Body of pancreas (tissue), 4 donors: Measurements from ENCODE around the gene PPP2R3B. TPM values are rescaled to one million over a fixed set of nuclear protein-coding genes. Genes with fewer than 3 reads are reported as not detected.

Experiments used
- ATAC-seq: fragments of 150-250 bp; one replicate; pipeline ENCODE4 v1.9.1; 2016
- DNase-seq, 4 donors: peaks; one replicate each; pipeline ENCODE4 v3.0.0-alpha.2; 2019
- H3K27ac ChIP-seq, 4 donors: fragments of 200-600 bp; sonication (generic); 1 replicate in 3 of 4; 2 replicates in 1 of 4; pipeline versions ENCODE4 v1.5.1 to v1.6.1; 2016 to 2019; ENCODE audit warnings: mild to moderate bottlenecking in 1 of 4, mixed read lengths in 1 of 4, moderate library complexity in 1 of 4
- H3K27me3 ChIP-seq, 2 donors: fragments of 200-600 bp; sonication (generic); one replicate each; pipeline ENCODE4 v1.6.0; 2016; ENCODE audit warnings: mild to moderate bottlenecking in 1 of 2
- H3K36me3 ChIP-seq, 2 donors: fragments of 200-600 bp; sonication (generic); replicated peaks in 1 of 2; 2 replicates each; pipeline ENCODE4 v1.5.1; 2016; ENCODE audit warnings: low read depth in 2 of 2; ENCODE audit not compliant: insufficient read depth in 1 of 2
- H3K4me1 ChIP-seq: fragments of 200-600 bp; sonication (generic); one replicate; pipeline ENCODE4 v1.6.0; 2016
- H3K4me3 ChIP-seq, 2 donors: fragments of 200-600 bp; sonication (generic); 1 replicate in 1 of 2; 2 replicates in 1 of 2; pipeline ENCODE4 v1.5.1; 2016 to 2019
- H3K9me3 ChIP-seq, 3 donors: fragments of 200-600 bp; sonication (generic); 1 replicate in 2 of 3; 2 replicates in 1 of 3; pipeline ENCODE4 v1.5.1; 2016
- POLR2A ChIP-seq, 3 donors: fragments of 450-650 bp; IDR thresholded peaks; one replicate each; pipeline ENCODE4 v1.6.1; 2016; ENCODE audit warnings: antibody characterized with exemption in 3 of 3, mild to moderate bottlenecking in 2 of 3
- WGBS, 2 donors: methylation state at CpG; one replicate each; pipeline ENCODE4 v1.1.5; 2017; 5-methylcytosine and 5-hydroxymethylcytosine counted together
- intact Hi-C: fragments of 100-400 bp; cut with DNase I; formaldehyde crosslinking; loops from one replicate; pipeline ENCODE4 v1.15.1; 2023
- total RNA-seq, 2 donors: library from RNA; depleted of rRNA; stranded (reverse); fragments of >200 nt; gene quantifications; one replicate each; pipeline ENCODE4 v1.1.0, GENCODE V29; 2016
- TF ChIP-seq, protein P1 (sequence below), 7 experiments: fragments of 450-650 bp in 4 of 7; fragments of 200-600 bp in 3 of 7; sonication (generic) in 3 of 7; IDR thresholded peaks; one replicate each; pipeline ENCODE4 v1.5.1; 2016 to 2019; ENCODE audit warnings: antibody characterized with exemption in 7 of 7

The PPP2R3B gene
- total RNA-seq, 2 donors from 2014 or later: 5.6 to 11.4 TPM

DNA sequence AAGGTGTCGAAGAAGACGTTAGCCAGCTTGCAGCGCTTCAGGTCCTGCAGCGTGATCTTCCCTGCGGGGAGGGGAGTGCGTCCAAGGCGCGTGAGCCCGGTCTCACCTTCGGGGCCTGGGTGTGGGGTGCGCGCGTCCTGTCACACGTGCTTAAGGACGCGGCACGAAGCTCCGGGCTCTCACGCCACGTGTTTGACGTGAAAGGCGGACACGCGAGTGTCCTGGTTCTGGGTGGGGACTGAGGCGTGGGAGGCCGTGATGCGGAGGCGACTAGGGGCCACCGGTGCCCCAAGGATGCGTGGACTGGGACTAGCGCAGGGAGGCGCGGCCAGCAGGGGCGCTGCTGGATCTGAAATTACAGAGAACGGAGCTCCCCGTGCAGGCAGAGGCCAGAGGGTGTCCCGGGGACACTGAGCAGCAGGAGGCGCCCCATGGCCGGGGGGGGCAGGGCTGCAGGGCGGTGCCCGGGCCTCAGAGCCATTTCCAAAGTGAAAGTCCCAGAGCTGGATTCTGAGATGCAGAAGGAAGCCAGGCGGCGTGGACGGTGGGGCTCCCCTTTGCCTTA lies 47.8 kb downstream of the PPP2R3B start:
- H3K27ac ChIP-seq: no peak overlapping the region
- ATAC-seq: no peak
- TF ChIP-seq, protein P1, sequence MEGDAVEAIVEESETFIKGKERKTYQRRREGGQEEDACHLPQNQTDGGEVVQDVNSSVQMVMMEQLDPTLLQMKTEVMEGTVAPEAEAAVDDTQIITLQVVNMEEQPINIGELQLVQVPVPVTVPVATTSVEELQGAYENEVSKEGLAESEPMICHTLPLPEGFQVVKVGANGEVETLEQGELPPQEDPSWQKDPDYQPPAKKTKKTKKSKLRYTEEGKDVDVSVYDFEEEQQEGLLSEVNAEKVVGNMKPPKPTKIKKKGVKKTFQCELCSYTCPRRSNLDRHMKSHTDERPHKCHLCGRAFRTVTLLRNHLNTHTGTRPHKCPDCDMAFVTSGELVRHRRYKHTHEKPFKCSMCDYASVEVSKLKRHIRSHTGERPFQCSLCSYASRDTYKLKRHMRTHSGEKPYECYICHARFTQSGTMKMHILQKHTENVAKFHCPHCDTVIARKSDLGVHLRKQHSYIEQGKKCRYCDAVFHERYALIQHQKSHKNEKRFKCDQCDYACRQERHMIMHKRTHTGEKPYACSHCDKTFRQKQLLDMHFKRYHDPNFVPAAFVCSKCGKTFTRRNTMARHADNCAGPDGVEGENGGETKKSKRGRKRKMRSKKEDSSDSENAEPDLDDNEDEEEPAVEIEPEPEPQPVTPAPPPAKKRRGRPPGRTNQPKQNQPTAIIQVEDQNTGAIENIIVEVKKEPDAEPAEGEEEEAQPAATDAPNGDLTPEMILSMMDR (IDR thresholded peaks at IDR 0.05): no peak
- no peak for TF ChIP-seq POLR2A (IDR thresholded peaks at IDR 0.05)
- no peaks in the 10 kb centered on the region for H3K4me1 ChIP-seq
- no peak for DNase-seq
- no peaks in the 10 kb centered on the region for H3K9me3 ChIP-seq
- intact Hi-C loops: no loop called here
- H3K4me3 ChIP-seq: no peak overlapping the region
- 94 to 97% methylated on average over 35 to 40 of the region's 44 CpGs for WGBS, 2 donors
- no peaks in the 10 kb centered on the region for H3K36me3 ChIP-seq
- no peaks in the 10 kb centered on the region for H3K27me3 ChIP-seq

DNA sequence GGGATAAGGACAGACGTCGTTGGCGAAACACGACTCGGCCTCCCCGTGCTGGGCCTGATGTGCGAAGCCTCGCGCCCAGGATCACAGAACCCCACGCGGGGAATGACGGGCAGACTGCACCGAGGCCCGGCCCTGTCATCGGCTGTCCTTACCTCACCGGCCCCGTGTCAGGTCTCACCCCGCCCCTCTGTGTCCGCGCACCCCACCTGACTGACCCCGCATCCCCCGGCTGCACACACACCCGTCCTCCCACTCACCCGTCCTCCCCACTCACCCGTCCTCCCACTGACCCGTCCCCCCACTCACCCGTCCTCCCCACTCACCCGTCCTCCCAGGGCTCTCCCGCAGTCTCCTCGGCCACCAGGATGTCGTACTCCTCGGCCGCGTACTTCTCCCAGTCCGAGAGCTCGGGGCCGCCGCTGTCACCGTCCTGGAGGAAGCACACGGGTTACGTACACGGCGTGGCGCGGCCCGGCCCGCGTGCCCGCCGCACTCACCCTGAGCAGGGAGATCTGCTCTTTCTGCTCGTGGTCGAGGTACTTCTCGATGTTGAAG lies 48.3 kb downstream of the PPP2R3B start:
- ATAC-seq (no peak), DNase-seq (no peak)
- Histone ChIP-seq H3K27me3 (no peaks in the 10 kb centered on the region), H3K27ac (no peak overlapping the region), H3K4me1 (no peaks in the 10 kb centered on the region), H3K4me3 (no peak overlapping the region), H3K36me3 (no peaks in the 10 kb centered on the region), H3K9me3 (no peaks in the 10 kb centered on the region)
- intact Hi-C loops: no loop called here
- 91 to 95% methylated on average over 37 to 42 of the region's 53 CpGs for WGBS, 2 donors
- TF ChIP-seq, protein P1 (IDR thresholded peaks at IDR 0.05): no peak
- TF ChIP-seq POLR2A (IDR thresholded peaks at IDR 0.05): no peak

DNA sequence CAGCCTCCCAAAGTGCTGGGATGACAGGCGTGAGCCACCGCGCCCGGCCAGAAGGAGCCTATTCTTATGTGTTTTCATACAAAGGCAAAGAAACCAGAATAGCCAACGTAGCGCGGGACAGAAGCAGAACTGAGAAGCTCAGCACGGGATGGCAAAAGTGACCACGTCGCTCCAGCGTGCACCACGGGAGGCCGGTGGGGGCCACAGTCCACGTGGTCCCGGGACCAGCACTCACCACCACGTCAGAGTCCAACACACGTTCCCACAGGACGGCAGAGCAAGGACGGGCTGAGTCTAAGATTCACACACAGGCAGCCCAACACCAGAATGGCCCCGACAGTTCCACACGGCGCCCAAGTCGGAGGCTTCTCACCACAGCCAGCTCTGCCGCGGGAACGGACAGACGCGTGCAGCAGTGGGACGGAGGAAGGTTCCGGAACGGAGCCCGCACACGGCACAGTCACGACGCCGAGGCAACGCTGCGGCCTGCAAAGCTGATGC lies 49.3 kb downstream of the PPP2R3B start:
- Histone ChIP-seq H3K4me1 (no peaks in the 10 kb centered on the region), H3K9me3 (no peaks in the 10 kb centered on the region), H3K4me3 (no peak overlapping the region), H3K27me3 (no peaks in the 10 kb centered on the region), H3K36me3 (no peaks in the 10 kb centered on the region), H3K27ac (no peak overlapping the region)
- TF ChIP-seq POLR2A (IDR thresholded peaks at IDR 0.05): no peak
- TF ChIP-seq, protein P1 (IDR thresholded peaks at IDR 0.05): no peak
- WGBS, 2 donors: 81 to 90% methylated on average over 16 to 36 of the region's 38 CpGs
- no peak for DNase-seq
- no peak for ATAC-seq
- intact Hi-C loops: no loop called here

DNA sequence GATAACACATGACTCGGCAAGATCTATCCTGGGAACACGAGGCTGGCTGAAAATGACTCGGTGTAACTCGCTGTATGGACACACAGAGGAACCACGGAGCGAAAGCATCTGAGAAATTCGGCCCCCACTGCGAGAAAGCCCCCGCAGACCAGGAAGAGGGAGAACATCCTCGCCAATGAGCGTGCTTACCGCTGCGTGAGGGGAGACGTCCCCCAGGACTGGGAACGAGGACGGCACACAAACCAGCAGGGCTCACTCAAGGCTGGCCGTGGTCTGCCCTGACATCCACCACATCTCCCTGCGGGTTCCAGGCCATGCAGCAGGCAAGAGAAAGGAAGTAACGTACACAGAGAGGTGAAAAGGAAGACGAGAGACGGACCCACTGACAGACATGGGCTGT lies 50.5 kb downstream of the PPP2R3B start:
- peaks cover 0 to 4% of the 10 kb centered on the region in 2 donors for H3K27me3 ChIP-seq
- H3K9me3 ChIP-seq: no peaks in the 10 kb centered on the region
- no peak for TF ChIP-seq POLR2A (IDR thresholded peaks at IDR 0.05)
- TF ChIP-seq, protein P1 (IDR thresholded peaks at IDR 0.05): no peak
- H3K27ac ChIP-seq: no peak overlapping the region
- no peaks in the 10 kb centered on the region for H3K36me3 ChIP-seq
- H3K4me1 ChIP-seq: peaks cover 6% of the 10 kb centered on the region
- ATAC-seq (no peak), DNase-seq (no peak)
- 85 to 89% methylated on average over 21 of the region's 21 CpGs for WGBS, 2 donors
- H3K4me3 ChIP-seq: no peak overlapping the region
- intact Hi-C loops: no loop called here

DNA sequence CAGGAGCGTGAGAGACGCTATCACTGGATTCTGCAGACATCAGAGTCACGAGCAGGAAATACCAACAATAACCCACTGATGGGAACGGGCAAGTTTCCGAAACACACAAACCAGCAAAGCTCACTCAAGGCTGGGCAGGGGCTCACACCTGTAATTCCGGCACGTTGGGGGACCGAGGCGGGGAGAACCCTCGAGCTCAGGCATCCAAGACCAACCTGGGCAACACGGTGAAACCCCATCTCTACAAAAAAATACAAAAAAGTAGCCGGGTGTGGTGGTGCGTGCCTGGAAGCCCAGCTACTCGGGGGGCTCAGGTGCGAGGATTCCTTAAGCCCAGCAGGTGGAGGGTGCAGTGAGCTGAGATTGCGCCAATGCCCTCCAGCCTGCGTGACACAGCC lies 51.0 kb downstream of the PPP2R3B start:
- no peak for TF ChIP-seq POLR2A (IDR thresholded peaks at IDR 0.05)
- TF ChIP-seq, protein P1 (IDR thresholded peaks at IDR 0.05): no peak
- H3K9me3 ChIP-seq: no peaks in the 10 kb centered on the region
- H3K27me3 ChIP-seq: peaks cover 0 to 8% of the 10 kb centered on the region in 2 donors
- WGBS, 2 donors: 92 to 95% methylated on average over 17 of the region's 17 CpGs
- DNase-seq: peak in 1 of 4 donors; percentile 1
- H3K4me3 ChIP-seq: no peak overlapping the region
- ATAC-seq: no peak
- no peak overlapping the region for H3K27ac ChIP-seq
- intact Hi-C loops: no loop called here
- peaks cover 11% of the 10 kb centered on the region for H3K4me1 ChIP-seq
- H3K36me3 ChIP-seq: no peaks in the 10 kb centered on the region
